Neural progenitor cell (in vitro differentiated cells): ENCODE measurements around the gene IFI30. TPM values are rescaled to one million over a fixed set of nuclear protein-coding genes. Genes with fewer than 3 reads are reported as not detected.
A peak's percentile ranks its signal among the peaks of the same experiment; 100 is the strongest.

Source experiments
- DNase-seq: peaks from one replicate; pipeline ENCODE4 v3.0.0-alpha.2; 2016; ENCODE audit warnings: low spot score
- H2AFZ ChIP-seq: fragments of 200-600 bp; sonication (generic); replicated peaks from 2 replicates; pipeline ENCODE4 v1.6.1; 2016; ENCODE audit warnings: antibody characterized with exemption
- H3F3A ChIP-seq: fragments of 200-600 bp; sonication (generic); 2 replicates; pipeline ENCODE4 v1.6.1; 2016; ENCODE audit warnings: antibody characterized with exemption, low read depth
- H3K27ac ChIP-seq: fragments of 200-600 bp; sonication (generic); 2 replicates; pipeline ENCODE4 v1.5.1; 2016; ENCODE audit warnings: mild to moderate bottlenecking
- H3K27me3 ChIP-seq: fragments of 200-600 bp; sonication (generic); 2 replicates; pipeline ENCODE4 v1.6.1; 2016; ENCODE audit warnings: mild to moderate bottlenecking, moderate library complexity
- H3K36me3 ChIP-seq: fragments of 200-600 bp; sonication (generic); 2 replicates; pipeline ENCODE4 v1.5.1; 2016
- H3K4me1 ChIP-seq: fragments of 200-600 bp; sonication (generic); 2 replicates; pipeline ENCODE4 v1.6.1; 2016; ENCODE audit warnings: mixed run types
- H3K4me2 ChIP-seq: fragments of 200-600 bp; sonication (generic); 2 replicates; pipeline ENCODE4 v1.6.1; 2016
- H3K4me3 ChIP-seq: fragments of 200-600 bp; sonication (generic); 2 replicates; pipeline ENCODE4 v1.5.1; 2016
- H3K79me2 ChIP-seq: fragments of 200-600 bp; sonication (generic); 2 replicates; pipeline ENCODE4 v1.6.1; 2016; ENCODE audit warnings: low read depth
- H3K9ac ChIP-seq: fragments of 200-600 bp; sonication (generic); 2 replicates; pipeline ENCODE4 v1.6.1; 2016
- H3K9me3 ChIP-seq: fragments of 200-600 bp; sonication (generic); 2 replicates; pipeline ENCODE4 v1.5.1; 2016; ENCODE audit warnings: low read depth
- H4K20me1 ChIP-seq: fragments of 200-600 bp; sonication (generic); 2 replicates; pipeline ENCODE4 v1.6.1; 2016; ENCODE audit warnings: low read depth
- H3K27ac Mint-ChIP-seq: 3 replicates; pipeline ENCODE4 v1.8.0; 2021; ENCODE audit warnings: mixed read lengths
- H3K27me3 Mint-ChIP-seq: 2 replicates; pipeline ENCODE4 v1.8.0; 2022; ENCODE audit warnings: low read depth, mild to moderate bottlenecking, inconsistent platforms, moderate library complexity, mixed read lengths; ENCODE audit not compliant: insufficient read depth
- H3K36me3 Mint-ChIP-seq: 3 replicates; pipeline ENCODE4 v1.8.0; 2021; ENCODE audit warnings: mixed read lengths
- H3K4me1 Mint-ChIP-seq: 3 replicates; pipeline ENCODE4 v1.8.0; 2021; ENCODE audit warnings: mixed read lengths
- H3K4me3 Mint-ChIP-seq: 3 replicates; pipeline ENCODE4 v1.8.0; 2021; ENCODE audit warnings: mild to moderate bottlenecking, moderate library complexity, mixed read lengths
- H3K9me3 Mint-ChIP-seq: 3 replicates; pipeline ENCODE4 v1.8.0; 2020; ENCODE audit warnings: mixed read lengths
- CTCF ChIP-seq: fragments of 200-600 bp; sonication (generic); IDR thresholded peaks from 2 replicates; pipeline ENCODE4 v1.5.1; 2017; ENCODE audit warnings: antibody characterized with exemption, mild to moderate bottlenecking
- EZH2 ChIP-seq: fragments of 200-600 bp; sonication (generic); IDR thresholded peaks from 2 replicates; pipeline ENCODE4 v1.6.1; 2017; ENCODE audit warnings: antibody characterized with exemption, mild to moderate bottlenecking, moderate library complexity
- EZH2phosphoT487 ChIP-seq: fragments of 200-600 bp; sonication (generic); IDR thresholded peaks from 2 replicates; pipeline ENCODE4 v1.6.1; 2017; ENCODE audit warnings: antibody characterized with exemption
- total RNA-seq: library from RNA; depleted of rRNA; stranded (reverse); fragments of >200 nt; gene quantifications from 2 replicates; pipeline ENCODE4 v1.2.3, GENCODE V29; 2015; ENCODE audit warnings: low replicate concordance

The IFI30 gene
- total RNA-seq, 1 donor from 2014 or later, result not detected

- no peaks in the 10 kb centered on the region for H3K36me3 Mint-ChIP-seq
- no peak for TF ChIP-seq EZH2phosphoT487
- TF ChIP-seq EZH2, result no peak
- no peak for TF ChIP-seq CTCF
- no peak overlapping the region for H3K27ac Mint-ChIP-seq
- H3K9ac ChIP-seq, result no peak overlapping the region
- H3K79me2 ChIP-seq, result no peaks in the 10 kb centered on the region
- H3K4me1 ChIP-seq, result peaks cover 3% of the 10 kb centered on the region
- H3K36me3 ChIP-seq, result no peaks in the 10 kb centered on the region
- no peaks in the 10 kb centered on the region for H3K9me3 Mint-ChIP-seq
- no peak overlapping the region for H2AFZ ChIP-seq
- no peak overlapping the region for H3K27ac ChIP-seq
- H3K4me1 Mint-ChIP-seq, result peaks cover 13% of the 10 kb centered on the region
- peaks cover 39% of the 10 kb centered on the region for H3K27me3 Mint-ChIP-seq
- H3K4me3 Mint-ChIP-seq, result no peak overlapping the region
- H3K4me2 ChIP-seq, result peak overlapping the region; percentile 42
- no peak for DNase-seq
- peaks cover 34% of the 10 kb centered on the region for H3K27me3 ChIP-seq
- H4K20me1 ChIP-seq, result peaks cover 6% of the 10 kb centered on the region
- H3K9me3 ChIP-seq, result no peaks in the 10 kb centered on the region
- no peak overlapping the region for H3K4me3 ChIP-seq
- H3F3A ChIP-seq, result peaks cover 16% of the 10 kb centered on the region
Measured at GRCh38 chr19:18219911-18220631, 46.5 kb downstream of the IFI30 start.

GRCh38 chr19:18220632-18221275, 47.1 kb downstream of the IFI30 start:
- Histone ChIP-seq H3K9me3 (no peaks in the 10 kb centered on the region), H4K20me1 (peaks cover 13% of the 10 kb centered on the region), H3K27ac (no peak overlapping the region), H2AFZ (no peak overlapping the region), H3K79me2 (no peaks in the 10 kb centered on the region), H3K9ac (no peak overlapping the region), H3K4me1 (peaks cover 4% of the 10 kb centered on the region), H3F3A (peaks cover 22% of the 10 kb centered on the region), H3K36me3 (no peaks in the 10 kb centered on the region), H3K4me2 (peak overlapping the region; percentile 42), H3K4me3 (no peak overlapping the region), H3K27me3 (peaks cover 40% of the 10 kb centered on the region)
- H3K4me3 Mint-ChIP-seq, result no peak overlapping the region
- peaks cover 43% of the 10 kb centered on the region for H3K27me3 Mint-ChIP-seq
- H3K4me1 Mint-ChIP-seq, result peaks cover 14% of the 10 kb centered on the region
- no peak overlapping the region for H3K27ac Mint-ChIP-seq
- TF ChIP-seq EZH2phosphoT487 (no peak), CTCF (no peak), EZH2 (no peak)
- no peaks in the 10 kb centered on the region for H3K36me3 Mint-ChIP-seq
- H3K9me3 Mint-ChIP-seq, result no peaks in the 10 kb centered on the region
- DNase-seq, result peak; percentile 78

GRCh38 chr19:18221815-18222725, 48.5 kb downstream of the IFI30 start:
- H3K36me3 ChIP-seq, result no peaks in the 10 kb centered on the region
- peaks cover 28% of the 10 kb centered on the region for H3F3A ChIP-seq
- H3K4me3 Mint-ChIP-seq, result no peak overlapping the region
- H3K27ac ChIP-seq, result no peak overlapping the region
- no peak overlapping the region for H3K4me3 ChIP-seq
- no peak overlapping the region for H3K9ac ChIP-seq
- peaks cover 21% of the 10 kb centered on the region for H3K4me1 Mint-ChIP-seq
- H3K27ac Mint-ChIP-seq, result no peak overlapping the region
- H3K4me2 ChIP-seq, result no peak overlapping the region
- H3K27me3 Mint-ChIP-seq, result peaks cover 50% of the 10 kb centered on the region
- H3K9me3 ChIP-seq, result no peaks in the 10 kb centered on the region
- H3K27me3 ChIP-seq, result peaks cover 54% of the 10 kb centered on the region
- H3K79me2 ChIP-seq, result no peaks in the 10 kb centered on the region
- H2AFZ ChIP-seq, result no peak overlapping the region
- DNase-seq, result no peak
- TF ChIP-seq EZH2 (no peak), EZH2phosphoT487 (no peak), CTCF (no peak)
- H3K9me3 Mint-ChIP-seq, result no peaks in the 10 kb centered on the region
- H3K36me3 Mint-ChIP-seq, result no peaks in the 10 kb centered on the region
- peaks cover 18% of the 10 kb centered on the region for H4K20me1 ChIP-seq
- peaks cover 4% of the 10 kb centered on the region for H3K4me1 ChIP-seq
